Smooth muscle cell of the brain vasculature (primary cell): ENCODE measurements around the gene UGT1A8.
"Not testable (repeated sequence)": the region's sequence is repeated elsewhere in the genome, so short reads cannot be mapped to it uniquely, and the experiment has no call there.

ENCODE experiments used
- DNase-seq: peaks from one replicate; pipeline ENCODE4 v3.0.0-alpha.2; 2012; ENCODE audit warnings: low read depth, low spot score

Gene UGT1A8

GRCh38 chr2:233714121-233714520 lies 96.7 kb downstream of the UGT1A8 start:
- DNase-seq: no peak

DNA sequence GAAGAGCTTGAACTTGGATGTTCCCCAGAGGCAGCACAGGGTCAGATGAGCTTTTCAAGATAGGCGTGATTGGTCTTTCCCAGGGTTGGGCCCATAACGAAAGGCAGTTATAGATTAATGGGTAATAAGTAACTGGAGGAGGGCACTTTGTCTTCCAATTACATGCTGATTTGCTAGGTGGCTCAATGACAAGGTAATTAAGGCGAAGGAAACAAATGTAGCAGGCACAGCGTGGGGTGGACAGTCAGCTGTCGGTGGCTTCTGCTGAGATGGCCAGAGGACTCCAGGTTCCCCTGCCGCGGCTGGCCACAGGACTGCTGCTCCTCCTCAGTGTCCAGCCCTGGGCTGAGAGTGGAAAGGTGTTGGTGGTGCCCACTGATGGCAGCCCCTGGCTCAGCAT lies 101.1 kb downstream of the UGT1A8 start, which contains the start of gene UGT1A4:
Gene UGT1A4, plus strand, starts transcription at position 185 of the 400 bp plus-strand sequence. Its CDS starts 85 bp downstream, at position 270.
- DNase-seq: no peak

- DNase-seq: no peak
Observed at GRCh38 chr2:233728723-233729301, 111.4 kb downstream of the UGT1A8 start, which contains the start of gene UGT1A3. UGT1A3 (plus strand) TSS chr2:233729042; CDS start chr2:233729127, 85 bp downstream.

GRCh38 chr2:233736868-233737653 lies 119.6 kb downstream of the UGT1A8 start:
- not testable (repeated sequence) for DNase-seq

DNA sequence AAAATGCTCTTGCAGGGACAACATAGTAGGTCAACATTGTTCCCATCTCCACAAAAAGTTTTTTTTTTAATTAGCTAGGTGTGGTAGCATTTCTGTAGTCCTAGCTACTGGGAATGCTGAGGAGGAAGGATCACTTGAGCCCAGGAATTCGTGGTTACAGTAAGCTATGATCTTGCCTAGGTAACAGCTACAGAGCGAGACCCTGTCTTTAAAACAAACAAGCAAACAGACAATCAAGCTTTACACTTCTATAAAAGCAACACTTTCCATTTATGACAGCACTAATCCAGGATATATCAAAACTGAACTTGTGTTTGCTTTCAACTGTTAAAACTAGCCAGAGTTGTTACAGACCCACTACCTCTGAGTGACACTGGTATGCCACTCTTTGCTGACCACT lies 123.4 kb downstream of the UGT1A8 start:
- no peak for DNase-seq

- DNase-seq: no peak
Observed at GRCh38 chr2:233743464-233744259, 126.2 kb downstream of the UGT1A8 start.

DNA sequence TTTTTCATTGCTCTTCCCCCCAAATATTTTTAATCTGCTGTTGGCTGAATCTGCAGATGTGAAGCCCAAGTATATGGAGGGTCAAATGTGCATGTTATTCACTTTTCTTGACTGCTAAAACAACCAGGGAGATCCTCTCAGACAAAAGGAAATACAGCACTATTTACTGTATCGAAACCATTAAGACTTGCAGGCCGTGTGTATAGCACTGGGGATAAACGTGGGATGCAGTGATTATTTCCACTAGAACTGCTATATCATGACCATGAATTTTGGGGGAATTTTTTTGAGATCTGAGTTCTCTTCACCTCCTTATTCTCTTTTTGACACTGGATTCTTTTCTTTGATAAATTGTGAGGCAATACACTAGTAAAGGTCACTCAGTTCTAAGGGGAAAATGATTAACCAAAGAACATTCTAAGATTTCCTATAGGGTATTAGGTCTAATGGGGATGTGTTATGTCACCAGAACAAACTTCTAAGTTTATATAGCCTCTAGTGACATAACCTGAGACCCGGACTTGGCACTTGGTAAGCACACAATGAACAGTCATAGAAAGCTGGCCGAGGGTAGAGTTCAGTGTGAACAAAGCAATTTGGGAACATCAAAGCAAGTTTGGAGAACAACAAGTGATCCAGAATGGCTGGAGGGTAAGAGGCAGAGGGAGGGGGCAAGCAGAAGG lies 127.8 kb downstream of the UGT1A8 start:
- no peak for DNase-seq

- DNase-seq: not testable (repeated sequence)
Observed at GRCh38 chr2:233745838-233746237, 128.4 kb downstream of the UGT1A8 start.

DNA sequence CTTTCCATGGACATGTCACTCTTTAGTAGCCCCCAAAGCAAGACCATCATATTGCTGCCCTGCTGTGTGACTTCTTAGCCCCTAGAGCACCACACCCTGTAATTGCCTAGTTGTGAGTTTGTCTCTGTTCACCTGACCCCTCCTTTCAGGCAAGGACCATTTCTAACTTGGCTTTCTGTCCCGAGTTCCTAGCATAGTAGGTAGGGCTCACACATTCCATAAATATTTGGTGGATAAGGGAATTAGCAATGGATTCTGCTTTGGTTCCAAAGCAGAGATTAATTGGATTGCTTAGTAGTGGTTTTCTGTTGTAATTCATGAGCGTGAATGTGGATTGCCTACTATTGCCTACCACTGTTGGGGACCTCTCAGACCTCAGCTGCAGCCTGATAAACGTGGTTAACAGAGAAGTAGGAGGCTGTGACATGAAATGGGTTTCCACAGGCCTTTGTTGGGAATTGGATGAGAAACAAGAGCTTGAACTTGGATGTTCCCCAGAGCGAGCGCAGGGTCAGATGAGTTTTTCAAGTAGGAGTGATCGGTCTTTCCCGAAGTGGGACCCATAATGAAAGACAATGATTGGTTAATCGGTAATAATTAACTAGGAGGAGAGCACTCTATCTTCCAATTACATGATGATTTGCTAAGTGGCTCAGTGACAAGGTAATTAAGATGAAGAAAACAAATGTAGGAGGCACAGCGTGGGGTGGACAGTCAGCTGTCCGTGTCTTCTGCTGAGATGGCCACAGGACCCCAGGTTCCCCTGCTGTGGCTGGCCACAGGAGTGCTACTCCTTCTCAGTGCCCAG lies 129.2 kb downstream of the UGT1A8 start:
- no peak for DNase-seq

- DNase-seq: no peak
Observed at GRCh38 chr2:233747283-233747544, 129.8 kb downstream of the UGT1A8 start.

DNA sequence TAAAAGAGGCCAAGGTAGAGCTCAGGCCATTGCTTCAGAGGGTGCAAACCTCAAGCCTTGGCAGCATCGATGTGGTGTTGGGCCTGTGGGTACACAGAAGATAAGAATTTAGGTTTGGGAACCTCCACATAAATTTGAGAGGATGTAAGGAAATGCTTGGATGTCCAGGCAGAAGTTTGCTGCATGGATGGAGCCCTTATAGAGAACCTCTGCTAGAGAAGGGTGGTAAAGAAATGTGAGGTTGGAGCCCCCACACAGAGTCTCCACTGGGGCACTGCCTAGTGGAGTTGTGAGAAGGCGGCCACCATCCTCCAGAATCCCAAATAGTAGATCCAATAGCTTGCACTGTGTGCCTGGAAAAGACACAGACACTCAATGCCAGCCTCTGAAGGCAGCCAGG lies 133.3 kb downstream of the UGT1A8 start:
- DNase-seq: not testable (repeated sequence)

- not testable (repeated sequence) for DNase-seq
Observed at GRCh38 chr2:233751212-233752009, 134.0 kb downstream of the UGT1A8 start.

GRCh38 chr2:233754872-233755611 lies 137.6 kb downstream of the UGT1A8 start:
- DNase-seq: no peak

DNA sequence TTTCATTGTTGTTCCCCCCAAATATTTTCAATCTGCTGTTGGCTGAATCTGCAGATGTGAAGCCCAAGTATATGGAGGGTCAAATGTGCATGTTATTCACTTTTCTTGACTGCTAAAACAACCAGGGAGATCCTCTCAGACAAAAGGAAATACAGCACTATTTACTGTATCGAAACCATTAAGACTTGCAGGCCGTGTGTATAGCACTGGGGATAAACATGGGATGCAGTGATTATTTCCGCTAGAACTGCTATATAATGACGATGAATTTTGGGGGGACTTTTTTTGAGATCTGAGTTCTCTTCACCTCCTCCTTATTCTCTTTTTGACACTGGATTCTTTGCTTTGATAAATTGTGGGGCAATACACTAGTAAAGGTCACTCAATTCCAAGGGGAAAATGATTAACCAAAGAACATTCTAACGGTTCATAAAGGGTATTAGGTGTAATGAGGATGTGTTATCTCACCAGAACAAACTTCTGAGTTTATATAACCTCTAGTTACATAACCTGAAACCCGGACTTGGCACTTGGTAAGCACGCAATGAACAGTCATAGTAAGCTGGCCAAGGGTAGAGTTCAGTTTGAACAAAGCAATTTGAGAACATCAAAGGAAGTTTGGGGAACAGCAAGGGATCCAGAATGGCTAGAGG lies 139.1 kb downstream of the UGT1A8 start:
- no peak for DNase-seq

GRCh38 chr2:233758141-233758540 lies 140.7 kb downstream of the UGT1A8 start:
- DNase-seq: no peak

- no peak for DNase-seq
Observed at GRCh38 chr2:233758849-233759248, 141.4 kb downstream of the UGT1A8 start.

- no peak for DNase-seq
Observed at GRCh38 chr2:233760043-233760442, 142.6 kb downstream of the UGT1A8 start, which contains the start of gene UGT1A1. UGT1A1 (plus strand) TSS chr2:233760270; CDS start chr2:233760288, 18 bp downstream.

- DNase-seq: no peak
Observed at GRCh38 chr2:233761040-233761769, 143.8 kb downstream of the UGT1A8 start.
